HG03135 (cell line): Measurements from ENCODE around the gene RANBP17.

ENCODE experiments used
- ATAC-seq: cut with Tn5 transposase; IDR thresholded peaks from one replicate; pipeline ENCODE4 v1.9.1; 2021; ENCODE audit warnings: mild to moderate bottlenecking, moderate library complexity; ENCODE audit not compliant: unreplicated experiment

RANBP17 gene

DNA sequence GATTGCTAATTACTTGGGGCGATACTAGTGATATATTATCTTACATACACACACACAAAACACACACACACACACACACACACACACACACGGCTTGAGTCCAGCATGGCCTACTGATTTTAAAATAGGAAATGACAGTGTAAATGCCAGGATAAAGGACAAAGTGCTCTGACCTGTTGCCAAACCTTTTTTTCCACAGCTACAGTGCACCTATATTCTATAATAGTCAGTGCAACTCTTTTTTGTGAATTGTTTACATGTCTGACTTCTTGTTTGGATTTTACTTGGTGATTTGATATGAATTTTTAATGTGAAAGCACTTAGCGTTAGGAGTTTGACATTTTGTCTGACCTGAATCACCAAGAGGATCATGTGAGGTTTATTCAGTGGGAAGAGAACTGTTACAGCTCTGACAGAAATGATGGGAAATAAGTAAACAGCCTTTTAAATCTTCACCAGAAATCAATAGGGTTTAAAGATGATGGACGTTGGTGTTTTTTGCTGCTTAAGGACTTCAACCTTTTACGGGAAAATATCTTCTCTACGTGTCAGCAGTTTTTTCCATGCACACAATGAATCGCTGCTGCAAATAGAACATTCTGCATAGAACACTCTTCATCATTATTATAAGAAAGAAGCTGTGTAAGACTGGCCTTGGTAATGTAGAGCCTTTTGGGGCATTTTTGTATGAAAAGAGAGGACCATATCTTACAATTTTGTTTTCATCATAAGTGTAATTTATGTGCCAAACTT lies 218.5 kb downstream of the RANBP17 start:
- ATAC-seq, result no peak

- ATAC-seq, result no peak
These were observed 219.5 kb downstream of the RANBP17 start for GRCh38 chr5:171081319-171081718.

DNA sequence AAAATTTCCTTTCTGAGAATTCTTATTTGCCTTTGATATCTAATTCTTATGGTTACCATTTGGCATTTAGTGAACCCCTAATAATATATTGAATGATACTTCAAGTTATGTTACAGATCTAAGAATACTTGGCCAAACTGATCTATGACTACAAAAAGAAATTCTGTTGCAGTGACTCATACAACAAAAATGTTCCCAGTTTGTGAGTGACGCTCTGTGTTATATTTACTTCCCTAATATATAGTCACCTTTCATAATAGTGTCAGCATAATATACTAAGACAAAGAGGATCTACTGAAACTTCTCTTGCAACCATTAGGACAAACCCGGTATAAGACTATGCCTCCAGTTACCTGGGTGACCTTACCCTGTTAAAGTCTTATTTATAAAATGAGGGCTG lies 230.4 kb downstream of the RANBP17 start:
- ATAC-seq, result no peak

- ATAC-seq, result no peak
These were observed 231.8 kb downstream of the RANBP17 start for GRCh38 chr5:171093598-171093997.

GRCh38 chr5:171094356-171094755 lies 232.5 kb downstream of the RANBP17 start:
- no peak for ATAC-seq

DNA sequence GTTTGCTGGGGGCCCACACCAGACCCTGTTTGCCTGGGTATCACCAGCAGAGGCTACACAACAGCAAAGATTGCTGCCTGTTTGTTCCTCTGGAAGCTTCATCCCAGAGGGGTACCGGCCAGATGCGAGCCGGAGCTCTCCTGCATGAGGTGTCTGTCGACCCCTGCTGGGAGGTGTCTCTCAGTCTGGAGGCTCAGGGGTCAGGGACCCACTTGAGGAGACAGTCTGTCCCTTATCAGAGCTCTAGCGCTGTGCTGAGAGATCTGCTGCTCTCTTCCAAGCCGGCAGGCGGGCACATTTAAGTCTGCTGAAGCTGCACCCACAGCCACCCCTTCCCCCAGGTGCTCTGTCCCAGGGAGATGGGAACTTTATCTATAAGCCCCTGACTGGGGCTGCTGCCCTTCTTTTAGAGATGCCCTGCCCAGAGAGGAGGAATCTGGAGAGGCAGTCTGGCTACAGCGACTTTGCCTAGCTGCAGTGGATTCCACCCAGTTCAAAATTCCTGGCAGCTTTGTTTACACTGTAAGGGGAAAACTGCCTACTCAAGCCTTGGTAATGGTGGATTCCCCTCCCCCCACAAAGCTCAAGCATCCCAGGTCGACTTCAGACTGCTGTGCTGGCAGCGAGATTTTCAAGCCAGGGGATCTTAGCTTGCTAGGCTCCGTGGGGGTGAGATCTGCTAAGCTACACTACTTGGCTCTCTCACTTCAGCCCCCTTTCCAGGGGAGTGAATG lies 241.2 kb downstream of the RANBP17 start:
- ATAC-seq, result no peak

GRCh38 chr5:171107669-171108068 lies 245.9 kb downstream of the RANBP17 start:
- no peak for ATAC-seq

GRCh38 chr5:171115519-171115918 lies 253.7 kb downstream of the RANBP17 start:
- no peak for ATAC-seq

DNA sequence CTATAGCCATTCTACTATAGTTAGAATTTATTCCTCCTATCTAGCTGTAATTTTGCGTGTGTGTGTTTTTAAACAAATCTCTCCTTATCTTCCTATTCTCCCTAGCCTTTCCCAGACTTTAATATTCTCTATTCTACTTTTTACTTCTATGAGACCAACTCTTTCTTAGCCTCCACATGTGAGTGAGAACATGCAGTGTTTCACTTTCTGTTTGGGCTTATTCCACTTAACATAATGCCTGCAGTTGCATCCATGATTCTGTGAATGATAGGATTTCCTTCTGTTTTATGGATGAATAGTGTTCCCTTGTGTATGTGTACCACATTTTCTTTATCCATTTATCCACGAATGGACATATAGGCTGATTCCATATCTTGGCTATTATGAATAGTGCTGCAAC lies 254.9 kb downstream of the RANBP17 start:
- ATAC-seq, result no peak

DNA sequence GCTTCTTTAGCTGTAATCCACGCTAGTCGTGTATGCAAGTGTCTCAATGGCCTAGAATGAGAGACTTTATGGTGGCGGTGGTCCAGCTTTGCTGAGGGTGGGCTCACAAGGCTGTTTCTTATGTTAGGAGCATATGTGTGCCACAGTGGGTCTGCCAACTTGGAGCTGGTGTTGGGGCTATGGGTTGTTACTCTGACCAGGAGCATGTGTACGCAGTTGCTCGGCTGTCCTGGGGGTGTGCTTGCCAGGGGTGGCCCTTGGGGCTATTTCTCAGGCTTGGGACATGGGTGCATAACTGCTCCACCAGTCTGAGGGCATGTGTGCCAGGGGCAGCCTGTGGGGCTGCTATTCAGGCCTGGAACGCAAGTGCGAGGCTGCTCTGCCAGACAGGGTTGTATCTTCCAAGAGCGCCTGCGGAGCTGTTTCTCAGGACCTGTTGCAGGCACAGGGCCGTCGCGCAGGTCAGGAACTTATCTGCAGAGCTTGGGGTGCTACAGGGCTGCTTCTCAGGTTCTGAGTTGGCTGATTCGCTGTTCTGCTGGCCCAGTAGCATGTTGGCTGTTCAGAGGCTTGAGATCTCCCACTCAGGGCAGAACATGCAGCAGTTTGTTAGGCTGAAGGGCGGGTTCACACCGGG lies 259.3 kb downstream of the RANBP17 start:
- ATAC-seq, result no peak

DNA sequence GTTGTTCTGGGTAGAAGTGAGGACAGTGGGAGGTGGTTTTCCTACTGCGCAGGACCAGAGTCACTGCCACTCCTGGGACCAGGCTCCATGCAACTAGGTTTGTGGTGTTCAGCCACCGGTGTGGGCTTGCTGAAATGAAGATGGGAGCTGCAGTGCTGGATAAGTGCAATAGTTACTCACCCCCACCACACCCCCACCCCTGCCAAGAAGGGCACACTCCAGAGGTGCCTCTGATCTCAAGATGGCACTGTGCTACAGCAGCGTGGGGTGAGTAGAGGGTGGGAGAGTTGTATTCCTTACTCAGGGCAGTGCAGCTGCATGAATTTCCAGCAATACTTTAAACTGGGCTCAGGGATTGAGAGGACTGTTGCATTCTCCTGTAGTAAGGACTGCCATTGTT lies 259.8 kb downstream of the RANBP17 start:
- ATAC-seq, result no peak

GRCh38 chr5:171122372-171122771 lies 260.6 kb downstream of the RANBP17 start:
- no peak for ATAC-seq

DNA sequence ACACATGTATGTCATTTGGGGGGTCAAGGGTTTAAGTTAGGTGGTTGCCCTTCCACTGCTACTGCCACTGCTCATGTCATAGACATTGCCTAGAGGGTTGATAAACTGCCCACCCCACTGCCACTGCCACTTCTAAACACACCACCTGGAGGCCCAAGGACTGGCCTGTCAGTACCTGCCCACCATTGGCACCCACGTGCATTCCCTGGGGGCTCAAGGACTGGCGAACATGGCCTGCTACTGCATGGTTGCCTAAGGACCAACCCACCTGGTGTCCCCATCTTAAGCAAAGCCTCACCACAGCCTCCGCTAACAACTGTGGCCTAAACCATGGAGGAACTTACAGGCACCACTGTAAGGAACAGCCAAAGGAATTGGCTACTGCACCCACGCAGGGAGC lies 261.6 kb downstream of the RANBP17 start:
- ATAC-seq, result no peak

DNA sequence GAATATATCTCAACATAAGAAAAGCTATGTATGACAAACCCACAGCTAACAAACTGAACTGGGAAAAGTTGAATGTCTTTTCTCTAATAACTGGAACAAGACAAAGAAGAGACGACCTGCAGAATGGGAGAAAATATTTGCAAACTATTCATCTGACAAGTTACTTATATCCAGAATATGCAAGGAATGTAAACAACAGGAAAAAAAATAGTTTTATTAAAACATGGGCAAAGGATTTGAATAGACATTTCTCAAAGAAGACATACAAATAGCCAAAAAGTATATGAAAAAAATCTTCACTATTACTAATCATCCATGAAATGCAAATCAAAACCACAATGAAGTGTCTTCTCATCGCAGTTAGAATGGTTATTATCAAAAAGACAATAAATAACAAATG lies 265.5 kb downstream of the RANBP17 start:
- ATAC-seq, result no peak

GRCh38 chr5:171128136-171128535 lies 266.3 kb downstream of the RANBP17 start:
- no peak for ATAC-seq

DNA sequence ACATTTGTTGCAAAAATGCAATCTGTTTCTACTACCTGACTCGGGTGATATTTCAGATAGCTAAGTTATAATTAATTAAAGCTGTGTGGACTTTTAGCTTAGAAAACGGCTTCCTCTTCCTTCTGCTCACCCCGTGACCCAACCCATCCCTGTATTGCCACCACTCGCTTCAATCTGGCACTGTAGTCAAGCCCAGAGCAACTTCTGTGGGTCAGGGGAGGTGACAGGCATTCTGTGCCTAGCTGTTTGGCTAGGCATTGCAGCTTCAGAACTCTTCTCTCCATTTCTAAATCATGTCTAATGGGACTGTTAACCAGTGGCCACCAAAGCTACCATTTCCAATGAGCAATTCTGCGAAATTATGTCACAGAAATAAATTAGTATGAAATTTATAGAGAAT lies 267.5 kb downstream of the RANBP17 start:
- ATAC-seq, result no peak

GRCh38 chr5:171131497-171131896 lies 269.7 kb downstream of the RANBP17 start:
- ATAC-seq, result no peak

- no peak for ATAC-seq
These were observed 276.1 kb downstream of the RANBP17 start for GRCh38 chr5:171137768-171138525.

GRCh38 chr5:171139227-171139626 lies 277.4 kb downstream of the RANBP17 start:
- no peak for ATAC-seq

DNA sequence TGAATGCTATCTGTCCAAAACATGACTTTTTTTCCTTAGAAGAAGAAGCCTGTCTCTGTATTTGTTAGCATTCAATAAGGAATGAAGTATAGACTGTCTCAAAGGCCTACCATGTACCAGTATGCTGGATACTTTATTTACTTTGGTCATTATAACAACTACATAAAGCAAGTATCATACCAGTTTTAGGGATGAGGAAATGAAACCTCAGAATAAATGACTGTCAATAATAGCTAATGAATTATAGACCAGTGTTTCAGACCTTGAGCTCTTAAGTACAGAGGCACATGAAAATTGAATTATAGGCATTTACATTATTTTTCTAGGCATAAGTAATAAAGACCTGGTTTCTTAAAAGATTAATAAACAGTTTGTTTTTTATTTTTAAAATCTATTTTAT lies 280.8 kb downstream of the RANBP17 start:
- no peak for ATAC-seq

- ATAC-seq, result no peak
These were observed 281.4 kb downstream of the RANBP17 start for GRCh38 chr5:171143171-171143570.
